Right cardiac atrium (tissue), 5 donors: ENCODE results near the gene COL6A3. TPM values are rescaled to one million over a fixed set of nuclear protein-coding genes. Genes with fewer than 3 reads are reported as not detected.

ENCODE experiments used
- ATAC-seq, 2 donors: fragments of 200-7000 bp; cut with Tn5 transposase; one replicate each; pipeline versions ENCODE4 v1.8.0 to v1.9.1; 2020; ENCODE audit warnings: moderate library complexity in 2 of 2, mild to moderate bottlenecking in 1 of 2
- DNase-seq, 3 donors: peaks; one replicate each; pipeline ENCODE4 v3.0.0-alpha.2; 2020
- H3K27ac ChIP-seq: one replicate; pipeline ENCODE4 v1.5.1; 2013; ENCODE audit warnings: mild to moderate bottlenecking, low read length, control low read depth, moderate library complexity
- H3K27me3 ChIP-seq: one replicate; pipeline ENCODE4 v1.6.1; 2013; ENCODE audit not compliant: control insufficient read depth, insufficient read depth
- H3K4me1 ChIP-seq: one replicate; pipeline ENCODE4 v1.6.1; 2013; ENCODE audit warnings: low read length; ENCODE audit not compliant: control insufficient read depth, insufficient read depth
- H3K4me3 ChIP-seq: one replicate; pipeline ENCODE4 v1.5.1; 2013; ENCODE audit warnings: low read length, control low read depth
- H3K9me3 ChIP-seq: one replicate; pipeline ENCODE4 v1.6.1; 2013; ENCODE audit warnings: low read length; ENCODE audit not compliant: control insufficient read depth
- WGBS: extraction: QIAGEN DNeasy Blood & Tissue Kit; methylation state at CpG from one replicate; pipeline ENCODE4 v1.1.7; 2013; 5-methylcytosine and 5-hydroxymethylcytosine counted together
- intact Hi-C, 4 donors: fragments of 100-400 bp; cut with DNase I; formaldehyde crosslinking; loops; one replicate each; pipeline versions ENCODE4 v1.11.0 to v1.14.0; 2022 to 2023
- polyA plus RNA-seq: library from polyadenylated mRNA; stranded (reverse); fragments of 200-250 nt; gene quantifications from one replicate; pipeline ENCODE4 v1.2.3, GENCODE V29; 2013
- total RNA-seq, 4 donors: library from RNA; stranded (reverse); fragmentation: NEBNext Ultra II Directional; extraction: Animal tissue kit (Norgen Biotek cat#: 25700); gene quantifications; one replicate each; pipeline ENCODE4 v1.2.1, GENCODE V29; 2021
- donor health status: healthy with polysubstance abuse.
- donor health status: DM: no; HTN: yes; CAD: no.
- donor health status: DM: no; HTN: no; CAD: no.
- donor health status: DM: no; HTN: yes; CAD: no; lungs with severe emphysema.
- donor health status: DM: yes; HTN: yes; CAD: no.

The COL6A3 gene
- total and polyA plus RNA-seq, 5 donors: 33.2 to 191 (median 113) TPM

- H3K27me3 ChIP-seq: no peaks in the 10 kb centered on the region
- H3K27ac ChIP-seq: no peak overlapping the region
- intact Hi-C loops: loop anchor here in 1 of 4 donors (10.0 kb wide), 1 partner anchor 56 kb away; no protein-coding TSS in a partner anchor
- no peaks in the 10 kb centered on the region for H3K4me1 ChIP-seq
- no peaks in the 10 kb centered on the region for H3K9me3 ChIP-seq
- no peak for DNase-seq
- 74% methylated on average over 11 of the region's 11 CpGs for WGBS
- H3K4me3 ChIP-seq: no peak overlapping the region
- ATAC-seq: no peak
Observed at GRCh38 chr2:237348281-237348865, 65.6 kb downstream of the COL6A3 start.

GRCh38 chr2:237345891-237346640 is 67.9 kb downstream of the COL6A3 start:
- Histone ChIP-seq H3K27me3 (no peaks in the 10 kb centered on the region), H3K4me3 (no peak overlapping the region), H3K9me3 (no peaks in the 10 kb centered on the region), H3K4me1 (no peaks in the 10 kb centered on the region), H3K27ac (no peak overlapping the region)
- 69% methylated on average over 4 of the region's 4 CpGs for WGBS
- ATAC-seq (no peak), DNase-seq (no peak)
- intact Hi-C loops: loop anchor here in 1 of 4 donors (10.0 kb wide), 1 partner anchor 59 kb away; no protein-coding TSS in a partner anchor

GRCh38 chr2:237345411-237345810 is 68.6 kb downstream of the COL6A3 start:
- DNase-seq: no peak
- intact Hi-C loops: loop anchor here in 1 of 4 donors (10.0 kb wide), 1 partner anchor 59 kb away; no protein-coding TSS in a partner anchor
- WGBS: 86% methylated on average over 7 of the region's 7 CpGs
- no peaks in the 10 kb centered on the region for H3K4me1 ChIP-seq
- no peak overlapping the region for H3K27ac ChIP-seq
- H3K27me3 ChIP-seq: no peaks in the 10 kb centered on the region
- H3K9me3 ChIP-seq: no peaks in the 10 kb centered on the region
- H3K4me3 ChIP-seq: no peak overlapping the region
- no peak for ATAC-seq

- ATAC-seq (no peak), DNase-seq (no peak)
- H3K9me3 ChIP-seq: no peaks in the 10 kb centered on the region
- intact Hi-C loops: loop anchor here in 1 of 4 donors (10.0 kb wide), 1 partner anchor 60 kb away; no protein-coding TSS in a partner anchor
- WGBS: 87% methylated on average over 6 of the region's 6 CpGs
- no peak overlapping the region for H3K27ac ChIP-seq
- no peak overlapping the region for H3K4me3 ChIP-seq
- H3K27me3 ChIP-seq: no peaks in the 10 kb centered on the region
- H3K4me1 ChIP-seq: no peaks in the 10 kb centered on the region
Observed at GRCh38 chr2:237344942-237345341, 69.0 kb downstream of the COL6A3 start.

- H3K9me3 ChIP-seq: no peaks in the 10 kb centered on the region
- DNase-seq (no peak), ATAC-seq (no peak)
- no peaks in the 10 kb centered on the region for H3K27me3 ChIP-seq
- H3K4me3 ChIP-seq: no peak overlapping the region
- no peak overlapping the region for H3K27ac ChIP-seq
- intact Hi-C loops: loop anchor here in 1 of 4 donors (10.0 kb wide), 1 partner anchor 61 kb away; no protein-coding TSS in a partner anchor
- 80% methylated on average over 9 of the region's 9 CpGs for WGBS
- H3K4me1 ChIP-seq: no peaks in the 10 kb centered on the region
Observed at GRCh38 chr2:237343993-237344392, 70.0 kb downstream of the COL6A3 start.

GRCh38 chr2:237341872-237342271 is 72.1 kb downstream of the COL6A3 start:
- no peaks in the 10 kb centered on the region for H3K27me3 ChIP-seq
- no peaks in the 10 kb centered on the region for H3K9me3 ChIP-seq
- intact Hi-C loops: loop anchor here in 1 of 4 donors (10.0 kb wide), 1 partner anchor 63 kb away; no protein-coding TSS in a partner anchor
- H3K4me3 ChIP-seq: no peak overlapping the region
- ATAC-seq (no peak), DNase-seq (no peak)
- no peak overlapping the region for H3K27ac ChIP-seq
- 59% methylated on average over 4 of the region's 4 CpGs for WGBS
- H3K4me1 ChIP-seq: no peaks in the 10 kb centered on the region

- ATAC-seq: no peak
Observed at GRCh38 chr2:237337586-237337985, 76.4 kb downstream of the COL6A3 start.

GRCh38 chr2:237336131-237336530 is 77.8 kb downstream of the COL6A3 start:
- intact Hi-C loops: no loop called here
- H3K4me1 ChIP-seq: no peaks in the 10 kb centered on the region
- no peak for ATAC-seq
- no peak overlapping the region for H3K4me3 ChIP-seq
- WGBS: 93% methylated on average over 16 of the region's 16 CpGs
- H3K27ac ChIP-seq: no peak overlapping the region
- no peaks in the 10 kb centered on the region for H3K9me3 ChIP-seq
- H3K27me3 ChIP-seq: no peaks in the 10 kb centered on the region
- DNase-seq: no peak

More at GRCh38 chr2:237337586-237337985, 76.4 kb downstream of the COL6A3 start:
- Histone ChIP-seq H3K27me3 (no peaks in the 10 kb centered on the region), H3K4me3 (no peak overlapping the region), H3K27ac (no peak overlapping the region), H3K9me3 (no peaks in the 10 kb centered on the region), H3K4me1 (no peaks in the 10 kb centered on the region)
- DNase-seq: no peak
- intact Hi-C loops: no loop called here
- WGBS: 87% methylated on average over 7 of the region's 7 CpGs

- no peak overlapping the region for H3K4me3 ChIP-seq
- H3K27me3 ChIP-seq: no peaks in the 10 kb centered on the region
- ATAC-seq (no peak), DNase-seq (no peak)
- intact Hi-C loops: no loop called here
- no peaks in the 10 kb centered on the region for H3K9me3 ChIP-seq
- no peaks in the 10 kb centered on the region for H3K4me1 ChIP-seq
- H3K27ac ChIP-seq: no peak overlapping the region
- WGBS: 98% methylated on average over 1 of the region's 1 CpG
Observed at GRCh38 chr2:237333748-237334147, 80.2 kb downstream of the COL6A3 start.

GRCh38 chr2:237330541-237330940 is 83.4 kb downstream of the COL6A3 start:
- no peaks in the 10 kb centered on the region for H3K4me1 ChIP-seq
- DNase-seq (no peak), ATAC-seq (no peak)
- no peaks in the 10 kb centered on the region for H3K9me3 ChIP-seq
- intact Hi-C loops: no loop called here
- no peak overlapping the region for H3K4me3 ChIP-seq
- 56% methylated on average over 4 of the region's 4 CpGs for WGBS
- H3K27me3 ChIP-seq: no peaks in the 10 kb centered on the region
- no peak overlapping the region for H3K27ac ChIP-seq
